Heart right ventricle (tissue), 16 donors: Measurements from ENCODE around the gene EPB41L2. TPM values are rescaled to one million over a fixed set of nuclear protein-coding genes. Genes with fewer than 3 reads are reported as not detected.
A peak's percentile ranks its signal among the peaks of the same experiment; 100 is the strongest.

Source experiments
- ATAC-seq, 8 donors: fragments of 200-7000 bp; cut with Tn5 transposase; one replicate each; pipeline ENCODE4 v1.9.1; 2020; ENCODE audit warnings: mild to moderate bottlenecking in 8 of 8, moderate library complexity in 8 of 8, moderate number of reproducible peaks in 1 of 8
- DNase-seq, 2 donors: peaks; one replicate each; pipeline ENCODE4 v3.0.0-alpha.2; 2020
- H3K27ac ChIP-seq, 10 donors: fragments of 200-600 bp; sonication (generic) in 2 of 10; one replicate each; pipeline versions ENCODE4 v1.5.0 to v1.8.0; 2020 to 2022; ENCODE audit warnings: mild to moderate bottlenecking in 3 of 10
- H3K27me3 ChIP-seq, 7 donors: fragments of 200-600 bp; one replicate each; pipeline ENCODE4 v1.8.0; 2021 to 2022; ENCODE audit warnings: mild to moderate bottlenecking in 2 of 7
- H3K36me3 ChIP-seq, 9 donors: fragments of 200-600 bp; sonication (generic) in 1 of 9; one replicate each; pipeline versions ENCODE4 v1.5.0 to v1.8.0; 2020 to 2022; ENCODE audit warnings: mild to moderate bottlenecking in 2 of 9
- H3K4me1 ChIP-seq, 9 donors: fragments of 200-600 bp; sonication (generic) in 1 of 9; one replicate each; pipeline versions ENCODE4 v1.5.0 to v1.8.0; 2020 to 2022; ENCODE audit warnings: mild to moderate bottlenecking in 4 of 9
- H3K4me3 ChIP-seq, 10 donors: fragments of 200-600 bp; sonication (generic) in 2 of 10; one replicate each; pipeline versions ENCODE4 v1.5.0 to v1.8.0; 2020 to 2022; ENCODE audit warnings: mild to moderate bottlenecking in 7 of 10, moderate library complexity in 2 of 10
- H3K9me3 ChIP-seq, 11 donors: fragments of 200-600 bp in 10 of 11; sonication (generic) in 2 of 11; one replicate each; pipeline versions ENCODE4 v1.5.0 to v1.8.0; 2013 to 2022; ENCODE audit warnings: mild to moderate bottlenecking in 2 of 11, control low read depth in 1 of 11, moderate library complexity in 1 of 11
- WGBS, 2 donors: extraction: QIAGEN DNeasy Blood & Tissue Kit; methylation state at CpG; one replicate each; pipeline ENCODE4 v1.1.7; 2013; ENCODE audit warnings: inconsistent platforms in 1 of 2; 5-methylcytosine and 5-hydroxymethylcytosine counted together
- intact Hi-C, 10 donors: fragments of 100-400 bp; cut with DNase I; formaldehyde crosslinking; loops; one replicate each; pipeline versions ENCODE4 v1.11.1 to v1.14.2; 2022
- polyA plus RNA-seq, 2 donors: library from polyadenylated mRNA; stranded (reverse); fragments of 200-250 nt; gene quantifications; one replicate each; pipeline ENCODE4 v1.2.3, GENCODE V29; 2013
- total RNA-seq, 10 donors: library from RNA; stranded (reverse); fragmentation: NEBNext Ultra II Directional in 3 of 10; extraction: Animal tissue kit (Norgen Biotek cat#: 25700) in 3 of 10; gene quantifications; one replicate each; pipeline versions ENCODE4 v1.2.1 to v1.2.4, GENCODE V29; 2021 to 2023
- TF ChIP-seq, protein P1 (sequence below), 9 donors: fragments of 200-600 bp; sonication (generic) in 2 of 9; IDR thresholded peaks; one replicate each; pipeline versions ENCODE4 v1.5.0 to v1.8.0; 2021 to 2022; ENCODE audit warnings: antibody characterized with exemption in 9 of 9, mild to moderate bottlenecking in 5 of 9, moderate library complexity in 1 of 9
- donor health status: Arrhythmogenic right ventricular cardiomyopathy.
- donor health status: ischemic (EF 13 %, LVEDD 7.1; RV severe dilation, severe dysfunction).
- donor health status: healthy with polysubstance abuse.
- donor health status: DM: no; HTN: yes; CAD: no.
- donor health status: DM: no; HTN: no; CAD: no.
- donor health status: ischemic (EF 25% LVEDD 6.9; RV normal size, moderate dysfunction).
- donor health status: ischemic (EF 25% LVEDD 5.7; RV mildly dilated, moderate dysfunction).
- donor health status: healthy.
- donor health status: DM: yes; HTN: yes; CAD: no.
- donor health status: Ischemic cardiomyopathy.
- donor health status: ischemic (EF 35%, LVEDD 5.7; RV mildly dilated, moderate dysfunction).
- donor health status: nonischemic (EF 11% LVEDD 7.7; RV severe dilation, severe dysfunction).
- donor health status: DM: yes; HTN: yes; CAD: no.
- donor health status: PGD.
- donor health status: ischemic (EF 29% LVEDD 5.4; RV normal size, mild dysfunction).
- donor health status: nonischemic (EF 23%, LVEDD 6.1; RV moderate dilation, normal function).

EPB41L2 gene
- total and polyA plus RNA-seq, 12 donors: 18.0 to 98.6 (median 55.1) TPM

- DNase-seq: peak in 1 of 2 donors; percentile 15
- H3K27me3 ChIP-seq: no peaks in the 10 kb centered on the region
- no peak overlapping the region for H3K4me3 ChIP-seq
- intact Hi-C loops: loop anchor here in 2 of 10 donors (10.0 kb wide), 3 partner anchors 58 to 152 kb away; no protein-coding TSS in a partner anchor
- TF ChIP-seq, protein P1, sequence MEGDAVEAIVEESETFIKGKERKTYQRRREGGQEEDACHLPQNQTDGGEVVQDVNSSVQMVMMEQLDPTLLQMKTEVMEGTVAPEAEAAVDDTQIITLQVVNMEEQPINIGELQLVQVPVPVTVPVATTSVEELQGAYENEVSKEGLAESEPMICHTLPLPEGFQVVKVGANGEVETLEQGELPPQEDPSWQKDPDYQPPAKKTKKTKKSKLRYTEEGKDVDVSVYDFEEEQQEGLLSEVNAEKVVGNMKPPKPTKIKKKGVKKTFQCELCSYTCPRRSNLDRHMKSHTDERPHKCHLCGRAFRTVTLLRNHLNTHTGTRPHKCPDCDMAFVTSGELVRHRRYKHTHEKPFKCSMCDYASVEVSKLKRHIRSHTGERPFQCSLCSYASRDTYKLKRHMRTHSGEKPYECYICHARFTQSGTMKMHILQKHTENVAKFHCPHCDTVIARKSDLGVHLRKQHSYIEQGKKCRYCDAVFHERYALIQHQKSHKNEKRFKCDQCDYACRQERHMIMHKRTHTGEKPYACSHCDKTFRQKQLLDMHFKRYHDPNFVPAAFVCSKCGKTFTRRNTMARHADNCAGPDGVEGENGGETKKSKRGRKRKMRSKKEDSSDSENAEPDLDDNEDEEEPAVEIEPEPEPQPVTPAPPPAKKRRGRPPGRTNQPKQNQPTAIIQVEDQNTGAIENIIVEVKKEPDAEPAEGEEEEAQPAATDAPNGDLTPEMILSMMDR (IDR thresholded peaks at IDR 0.05): no peak
- WGBS, 2 donors: 49 to 65% methylated on average over 2 of the region's 2 CpGs
- H3K9me3 ChIP-seq: no peaks in the 10 kb centered on the region
- no peaks in the 10 kb centered on the region for H3K36me3 ChIP-seq
- H3K4me1 ChIP-seq: peaks cover 0 to 82% (median 37%) of the 10 kb centered on the region in 9 donors
- peak in 1 of 8 donors; percentile 63 for ATAC-seq
- peak overlapping the region in 1 of 10 donors; percentile 2 for H3K27ac ChIP-seq
Observed at GRCh38 chr6:130962966-130963365, 100.1 kb downstream of the EPB41L2 start.

- H3K4me1 ChIP-seq: peaks cover 0 to 64% (median 25%) of the 10 kb centered on the region in 9 donors
- DNase-seq (no peak), ATAC-seq (no peak)
- intact Hi-C loops: loop anchor here in 2 of 10 donors (10.0 kb wide), 3 partner anchors 56 to 154 kb away; no protein-coding TSS in a partner anchor
- WGBS, 2 donors: 78 to 82% methylated on average over 3 of the region's 3 CpGs
- H3K27ac ChIP-seq: no peak overlapping the region
- H3K4me3 ChIP-seq: no peak overlapping the region
- H3K36me3 ChIP-seq: peaks cover 0 to 1% (median 0%) of the 10 kb centered on the region in 9 donors
- H3K9me3 ChIP-seq: no peaks in the 10 kb centered on the region
- TF ChIP-seq, protein P1 (IDR thresholded peaks at IDR 0.05): no peak
- H3K27me3 ChIP-seq: no peaks in the 10 kb centered on the region
Observed at GRCh38 chr6:130961148-130961547, 101.9 kb downstream of the EPB41L2 start.

DNA sequence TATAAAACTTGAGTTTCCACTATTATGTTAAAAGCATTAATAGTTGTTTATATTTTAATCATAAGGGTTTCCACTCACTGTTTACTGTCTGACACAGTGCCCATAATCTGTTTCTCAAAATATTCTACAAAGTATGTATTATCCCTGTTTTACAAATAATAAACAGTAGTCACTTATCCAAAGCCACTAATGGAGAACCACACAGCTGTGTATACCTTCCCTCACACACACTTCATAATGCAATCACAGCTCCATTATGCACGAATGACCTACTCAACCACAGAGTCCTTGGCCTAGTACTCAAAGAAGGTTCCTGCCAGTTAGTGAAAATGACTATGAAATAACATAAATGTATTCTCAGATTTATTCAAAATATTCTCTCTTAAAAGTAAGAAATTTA lies 103.1 kb downstream of the EPB41L2 start:
- 84% methylated on average over 1 of the region's 1 CpG for WGBS, 2 donors
- Histone ChIP-seq H3K4me3 (no peak overlapping the region), H3K36me3 (peaks cover 0 to 13% (median 0%) of the 10 kb centered on the region in 9 donors), H3K9me3 (no peaks in the 10 kb centered on the region), H3K27me3 (no peaks in the 10 kb centered on the region), H3K4me1 (peaks cover 0 to 54% (median 14%) of the 10 kb centered on the region in 9 donors), H3K27ac (no peak overlapping the region)
- ATAC-seq (no peak), DNase-seq (no peak)
- TF ChIP-seq, protein P1 (IDR thresholded peaks at IDR 0.05): no peak
- intact Hi-C loops: loop anchor here in 2 of 10 donors (10.0 kb wide), 3 partner anchors 55 to 155 kb away; no protein-coding TSS in a partner anchor

GRCh38 chr6:130958468-130958867 lies 104.6 kb downstream of the EPB41L2 start:
- peaks cover 0 to 26% (median 3%) of the 10 kb centered on the region in 9 donors for H3K36me3 ChIP-seq
- WGBS, 2 donors: 93 to 94% methylated on average over 2 of the region's 2 CpGs
- H3K27ac ChIP-seq: no peak overlapping the region
- no peaks in the 10 kb centered on the region for H3K9me3 ChIP-seq
- no peak overlapping the region for H3K4me3 ChIP-seq
- intact Hi-C loops: no loop called here
- TF ChIP-seq, protein P1 (IDR thresholded peaks at IDR 0.05): no peak
- no peak for ATAC-seq
- peaks cover 0 to 40% (median 10%) of the 10 kb centered on the region in 9 donors for H3K4me1 ChIP-seq
- H3K27me3 ChIP-seq: no peaks in the 10 kb centered on the region
- no peak for DNase-seq
